H1 (cell line): ENCODE results near the gene CDK19. TPM values are rescaled to one million over a fixed set of nuclear protein-coding genes. Genes with fewer than 3 reads are reported as not detected.

Source experiments
- CTCF ChIA-PET: fragments of 300-600 bp; sonication (Branson Sonifier 250); formaldehyde crosslinking; loops from one replicate; lab custom pipeline; 2021; ENCODE audit not compliant: partially characterized antibody; lab: Charles Lee
- POLR2A ChIA-PET: fragments of 300-600 bp; sonication (Branson Sonifier 250); formaldehyde crosslinking; loops from one replicate; lab custom pipeline; 2021; ENCODE audit warnings: inconsistent platforms; ENCODE audit not compliant: partially characterized antibody; lab: Charles Lee
- DNase-seq, 2 experiments: peaks; one replicate each; pipeline versions ENCODE4 v3.0.0 to v3.0.0-alpha.2; 2010 to 2022; ENCODE audit warnings: low spot score in 2 of 2, low read depth in 1 of 2, mixed read lengths in 1 of 2
- FAIRE-seq: peaks from 2 replicates; lab custom pipeline; 2011; peaks lifted over from hg19 to GRCh38; lab: Jason Lieb, UNC
- H2AFZ ChIP-seq: 2 replicates; pipeline ENCODE4 v1.8.1; 2012; ENCODE audit warnings: low read length, inconsistent platforms
- H2AK5ac ChIP-seq: 2 replicates; pipeline ENCODE4 v1.6.1; 2013; ENCODE audit warnings: low read depth, low read length
- H2BK120ac ChIP-seq: replicated peaks from 2 replicates; pipeline ENCODE3; 2013; ENCODE audit warnings: low read depth, low read length, inconsistent platforms
- H2BK12ac ChIP-seq: 2 replicates; pipeline ENCODE4 v1.6.1; 2013; ENCODE audit warnings: low read depth, low read length
- H2BK15ac ChIP-seq: 2 replicates; pipeline ENCODE4 v1.6.1; 2013; ENCODE audit warnings: low read length
- H2BK20ac ChIP-seq: 2 replicates; pipeline ENCODE4 v1.6.1; 2013; ENCODE audit warnings: low read length
- H2BK5ac ChIP-seq: 2 replicates; pipeline ENCODE4 v1.6.1; 2013; ENCODE audit warnings: low read depth, low read length
- H3K14ac ChIP-seq: 2 replicates; pipeline ENCODE4 v1.6.1; 2013; ENCODE audit warnings: inconsistent platforms; ENCODE audit not compliant: insufficient read length
- H3K18ac ChIP-seq: 2 replicates; pipeline ENCODE4 v1.6.1; 2013; ENCODE audit warnings: low read length; ENCODE audit errors: extremely low read depth
- H3K23ac ChIP-seq: 2 replicates; pipeline ENCODE4 v1.6.1; 2013; ENCODE audit warnings: inconsistent platforms; ENCODE audit not compliant: insufficient read length
- H3K23me2 ChIP-seq: 2 replicates; pipeline ENCODE4 v1.6.1; 2013; ENCODE audit warnings: low read depth, low read length
- H3K27ac ChIP-seq: 2 replicates; pipeline ENCODE4 v1.6.1; 2011; ENCODE audit warnings: low read depth, low read length, inconsistent platforms
- H3K27me3 ChIP-seq, 4 experiments: replicated peaks in 1 of 4; 1 replicate in 1 of 4; 2 replicates in 3 of 4; pipeline versions ENCODE4 v1.6.1 to v1.8.1; 2011 to 2013; ENCODE audit warnings: low read length in 3 of 4, mild to moderate bottlenecking in 3 of 4, inconsistent platforms in 2 of 4, mixed read lengths in 2 of 4, moderate library complexity in 1 of 4; ENCODE audit not compliant: control insufficient read depth in 3 of 4, insufficient read depth in 3 of 4; ENCODE audit errors: extremely low read depth in 1 of 4
- H3K36me3 ChIP-seq, 4 experiments: 2 replicates each; pipeline versions ENCODE4 v1.6.1 to v1.8.1; 2011 to 2013; ENCODE audit warnings: mild to moderate bottlenecking in 4 of 4, low read length in 3 of 4, moderate library complexity in 2 of 4, control low read depth in 1 of 4, inconsistent platforms in 1 of 4; ENCODE audit not compliant: insufficient read depth in 4 of 4, control insufficient read depth in 2 of 4
- H3K4ac ChIP-seq: replicated peaks from 2 replicates; pipeline ENCODE3; 2013; ENCODE audit warnings: low read length, low read depth, mixed read lengths, inconsistent platforms; ENCODE audit not compliant: insufficient read length
- H3K4me1 ChIP-seq, 4 experiments: replicated peaks in 1 of 4; 1 replicate in 1 of 4; 2 replicates in 3 of 4; pipeline versions ENCODE4 v1.6.1 to v1.8.1; 2011 to 2013; ENCODE audit warnings: low read length in 3 of 4, inconsistent platforms in 2 of 4, mixed read lengths in 1 of 4; ENCODE audit not compliant: insufficient read depth in 4 of 4, control insufficient read depth in 3 of 4
- H3K4me2 ChIP-seq, 2 experiments: 2 replicates each; pipeline versions ENCODE4 v1.6.1 to v1.8.1; 2011 to 2013; ENCODE audit warnings: low read depth in 2 of 2, low read length in 2 of 2, control low read depth in 1 of 2, inconsistent platforms in 1 of 2, mild to moderate bottlenecking in 1 of 2; ENCODE audit not compliant: insufficient read depth in 1 of 2
- H3K4me3 ChIP-seq, 4 experiments: fragments of 200-600, 300-600 bp in 1 of 4; sonication (generic), shearing (Covaris generic), sonication (Bioruptor Twin) in 1 of 4; 2 replicates each; pipeline versions ENCODE4 v1.5.1 to v1.8.1; 2011 to 2016; ENCODE audit warnings: low read length in 4 of 4, low read depth in 3 of 4, control low read depth in 2 of 4, inconsistent platforms in 2 of 4, mild to moderate bottlenecking in 2 of 4, mixed read lengths in 1 of 4, moderate library complexity in 1 of 4; ENCODE audit not compliant: insufficient read depth in 2 of 4; ENCODE audit errors: extremely low read depth in 1 of 4
- H3K56ac ChIP-seq: replicated peaks from 2 replicates; pipeline ENCODE3; 2013; ENCODE audit warnings: low read depth, mild to moderate bottlenecking, mixed read lengths, low read length, inconsistent platforms; ENCODE audit not compliant: insufficient read length
- H3K79me1 ChIP-seq: 2 replicates; pipeline ENCODE4 v1.6.1; 2013; ENCODE audit warnings: low read depth, low read length, control low read depth
- H3K79me2 ChIP-seq, 2 experiments: 2 replicates each; pipeline versions ENCODE4 v1.6.1 to v1.8.1; 2012 to 2013; ENCODE audit warnings: low read length in 2 of 2, mild to moderate bottlenecking in 2 of 2, inconsistent platforms in 1 of 2; ENCODE audit not compliant: insufficient read depth in 2 of 2, control insufficient read depth in 1 of 2
- H3K9ac ChIP-seq, 4 experiments: replicated peaks in 1 of 4; 1 replicate in 1 of 4; 2 replicates in 3 of 4; pipeline versions ENCODE4 v1.6.1 to v1.8.1; 2011 to 2013; ENCODE audit warnings: low read depth in 3 of 4, low read length in 3 of 4, control low read depth in 2 of 4, mild to moderate bottlenecking in 2 of 4, moderate library complexity in 2 of 4, inconsistent platforms in 1 of 4; ENCODE audit errors: extremely low read depth in 1 of 4
- H3K9me3 ChIP-seq, 2 experiments: 2 replicates each; pipeline versions ENCODE4 v1.6.1 to v1.8.1; 2012 to 2013; ENCODE audit warnings: mild to moderate bottlenecking in 2 of 2, moderate library complexity in 2 of 2, control low read depth in 1 of 2, inconsistent platforms in 1 of 2, low read depth in 1 of 2, low read length in 1 of 2, mixed read lengths in 1 of 2; ENCODE audit not compliant: insufficient read depth in 2 of 2
- H4K20me1 ChIP-seq, 2 experiments: replicated peaks in 1 of 2; 2 replicates each; pipeline versions ENCODE3 to v1.8.1; 2011 to 2013; ENCODE audit warnings: inconsistent platforms in 2 of 2, low read length in 2 of 2, mild to moderate bottlenecking in 1 of 2; ENCODE audit not compliant: insufficient read depth in 2 of 2, control insufficient read depth in 1 of 2
- H4K5ac ChIP-seq: 2 replicates; pipeline ENCODE4 v1.6.1; 2013; ENCODE audit warnings: low read length, low read depth, mixed read lengths, inconsistent platforms; ENCODE audit not compliant: insufficient read length
- H4K8ac ChIP-seq: 2 replicates; pipeline ENCODE4 v1.8.0; 2013; ENCODE audit warnings: mild to moderate bottlenecking, moderate library complexity, low read length, inconsistent platforms; ENCODE audit not compliant: insufficient read depth; ENCODE audit errors: extremely low read depth
- H4K91ac ChIP-seq: replicated peaks from 2 replicates; pipeline ENCODE3; 2013; ENCODE audit warnings: low read length, mixed read lengths, inconsistent platforms; ENCODE audit not compliant: insufficient read length
- BCL11A ChIP-seq, 2 experiments: IDR thresholded peaks; one replicate each; pipeline ENCODE4 v1.6.1; 2011; ENCODE audit warnings: low read depth in 2 of 2, low read length in 2 of 2, mild to moderate bottlenecking in 2 of 2
- CTBP2 ChIP-seq: IDR thresholded peaks from 2 replicates; pipeline ENCODE4 v1.7.0; 2011; ENCODE audit warnings: borderline replicate concordance, mild to moderate bottlenecking, moderate library complexity, mixed read lengths, low read length; ENCODE audit not compliant: insufficient read depth, insufficient read length
- EGR1 ChIP-seq: IDR thresholded peaks from 2 replicates; pipeline ENCODE4 v1.6.1; 2011; ENCODE audit warnings: low read depth, low read length, borderline replicate concordance
- EZH2 ChIP-seq: fragments of 200-600 bp; sonication (generic); IDR thresholded peaks from 2 replicates; pipeline ENCODE4 v1.7.1; 2012; ENCODE audit warnings: low read depth, mild to moderate bottlenecking, moderate library complexity, low read length, inconsistent platforms; ENCODE audit not compliant: severe bottlenecking
- FOSL1 ChIP-seq: IDR thresholded peaks from 2 replicates; pipeline ENCODE4 v1.6.1; 2011; ENCODE audit warnings: mild to moderate bottlenecking, low read depth, low read length, moderate library complexity; ENCODE audit not compliant: insufficient read depth
- GABPA ChIP-seq: IDR thresholded peaks from 2 replicates; pipeline ENCODE4 v1.6.1; 2011; ENCODE audit warnings: mild to moderate bottlenecking, low read length, moderate library complexity, borderline replicate concordance; ENCODE audit not compliant: insufficient read depth
- KDM4A ChIP-seq: IDR thresholded peaks from one replicate; pipeline ENCODE4 v1.7.1; 2012; ENCODE audit warnings: low read depth, mild to moderate bottlenecking, moderate library complexity, low read length, inconsistent platforms; ENCODE audit not compliant: severe bottlenecking
- MAFK ChIP-seq: IDR thresholded peaks from 2 replicates; pipeline ENCODE4 v1.6.1; 2012; ENCODE audit warnings: low read depth, mild to moderate bottlenecking, improper control_type of control experiment, low read length
- POLR2A ChIP-seq, 2 experiments: IDR thresholded peaks; 1 replicate in 1 of 2; 2 replicates in 1 of 2; pipeline ENCODE4 v1.6.1; 2011; ENCODE audit warnings: low read depth in 2 of 2, low read length in 2 of 2, mild to moderate bottlenecking in 2 of 2; ENCODE audit errors: control extremely low read depth in 1 of 2
- RAD21 ChIP-seq, 2 experiments: IDR thresholded peaks in 1 of 2; conservative IDR thresholded peaks in 1 of 2; 2 replicates each; pipeline ENCODE4 v1.6.1; 2011; ENCODE audit warnings: low read depth in 2 of 2, low read length in 2 of 2, improper control_type of control experiment in 1 of 2, inconsistent platforms in 1 of 2, mild to moderate bottlenecking in 1 of 2, moderate library complexity in 1 of 2
- SRF ChIP-seq: IDR thresholded peaks from 2 replicates; pipeline ENCODE4 v1.6.1; 2011; ENCODE audit warnings: mild to moderate bottlenecking, low read depth, low read length, moderate library complexity
- TBP ChIP-seq: IDR thresholded peaks from 2 replicates; pipeline ENCODE4 v1.6.1; 2011; ENCODE audit warnings: low read depth, low read length, improper control_type of control experiment
- TCF12 ChIP-seq: IDR thresholded peaks from 2 replicates; pipeline ENCODE4 v1.6.1; 2011; ENCODE audit warnings: low read depth, mild to moderate bottlenecking, low read length
- YY1 ChIP-seq: IDR thresholded peaks from 2 replicates; pipeline ENCODE4 v1.6.1; 2011; ENCODE audit warnings: low read depth, mild to moderate bottlenecking, low read length
- WGBS, 2 experiments: shearing (Covaris generic) in 1 of 2; methylation state at CpG; one replicate each; pipeline versions ENCODE4 v1.1.6 to v1.1.7; 2013 to 2015; ENCODE audit warnings: low lambda C conversion rate in 2 of 2, mixed read lengths in 2 of 2, inconsistent platforms in 1 of 2, low coverage in 1 of 2, missing lambda C conversion rate in 1 of 2; ENCODE audit not compliant: insufficient replicate concordance in 2 of 2, insufficient coverage in 1 of 2, insufficient read length in 1 of 2; ENCODE audit errors: extremely low coverage in 1 of 2, missing lambda C conversion rate in 1 of 2; 5-methylcytosine and 5-hydroxymethylcytosine counted together
- polyA plus RNA-seq, 7 experiments: library from polyadenylated mRNA; depleted of rRNA in 3 of 7; stranded (reverse) in 5 of 7; unstranded in 2 of 7; fragments of >200 nt in 5 of 7; fragments of 200-250 nt in 2 of 7; gene quantifications; 1 replicate in 5 of 7; 2 replicates in 1 of 7; 4 replicates in 1 of 7; pipeline versions ENCODE4 v1.2.1 to v1.2.3, GENCODE V29; 2011 to 2013; ENCODE audit warnings: missing spikeins in 2 of 7, mixed read lengths in 2 of 7
- total RNA-seq: library from RNA; stranded (reverse); fragmentation: NEBNext Ultra II Directional; extraction: Animal tissue kit (Norgen Biotek cat#: 25700); gene quantifications from 2 replicates; pipeline ENCODE4 v1.2.1, GENCODE V29; 2021

Gene CDK19
- total and polyA plus RNA-seq, 2 of the 8 experiments (the other 6 are each of a cell fraction or from before 2014, with no cell fraction given): 4.9 to 12.6 TPM

DNA sequence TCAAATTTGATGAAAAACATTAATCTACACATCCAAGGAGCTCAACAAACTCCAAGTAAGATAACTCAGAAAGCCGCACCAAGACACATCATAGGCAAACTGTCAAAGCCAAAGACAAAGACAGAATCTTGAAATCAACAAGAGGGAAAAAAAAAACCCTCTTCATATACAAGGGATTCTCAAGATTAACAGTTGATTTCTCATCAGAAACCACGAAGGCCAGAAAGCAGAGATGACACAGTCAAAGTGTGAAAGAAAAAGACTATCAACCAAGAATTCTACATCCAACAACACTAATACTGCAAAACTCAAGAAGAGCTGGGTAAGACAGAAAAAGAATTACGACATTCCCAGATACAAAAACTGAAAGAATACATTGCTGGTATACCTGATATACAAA lies 73.8 kb downstream of the CDK19 start:
- peaks cover 8 to 17% of the 10 kb centered on the region in 2 experiments; a peak in 2 of 4 replicates for H3K9me3 ChIP-seq
- H2BK15ac ChIP-seq: no peak overlapping the region
- H2BK12ac ChIP-seq: no peak overlapping the region
- H3K79me1 ChIP-seq: no peaks in the 10 kb centered on the region
- no peak overlapping the region for H2BK120ac ChIP-seq
- ChIA-PET CTCF (interaction anchor here (0.6 to 0.7 kb wide), 2 partner anchors 34 to 1897 kb away, joined by 3 to 5 read pairs; no protein-coding TSS in a partner anchor), POLR2A (interaction anchor here (0.7 kb wide), 1 partner anchor 188 kb away, joined by 3 read pairs; no protein-coding TSS in a partner anchor)
- H3K4me1 ChIP-seq: no peaks in the 10 kb centered on the region
- H2AK5ac ChIP-seq: no peak overlapping the region
- no peaks in the 10 kb centered on the region for H3K79me2 ChIP-seq
- H4K8ac ChIP-seq: no peak overlapping the region
- H3K14ac ChIP-seq: no peak overlapping the region
- no peak overlapping the region for H3K9ac ChIP-seq
- WGBS, 2 experiments: 92% methylated on average over 3 of the region's 3 CpGs; no CpG with 5 or more reads in 1 of the 2 experiments
- H3K56ac ChIP-seq: no peak overlapping the region
- H3K4me3 ChIP-seq: no peak overlapping the region
- H3K23me2 ChIP-seq: no peaks in the 10 kb centered on the region
- H3K36me3 ChIP-seq: peaks cover 0 to 10% (median 5%) of the 10 kb centered on the region in 4 experiments; a peak in 3 of 8 replicates
- H4K20me1 ChIP-seq: peaks cover 0 to 2% of the 10 kb centered on the region in 2 experiments
- no peaks in the 10 kb centered on the region for H3K27me3 ChIP-seq
- no peak overlapping the region for H3K4ac ChIP-seq
- no peak overlapping the region for H3K27ac ChIP-seq
- H4K91ac ChIP-seq: no peak overlapping the region
- H3K4me2 ChIP-seq: no peak overlapping the region
- H3K18ac ChIP-seq: no peak overlapping the region
- no peak overlapping the region for H2AFZ ChIP-seq
- H2BK5ac ChIP-seq: no peak overlapping the region
- no peak overlapping the region for H2BK20ac ChIP-seq
- no peak for DNase-seq
- H3K23ac ChIP-seq: no peak overlapping the region
- no peak for FAIRE-seq
- no peak overlapping the region for H4K5ac ChIP-seq
- TF ChIP-seq GABPA (no peak), TCF12 (no peak), TBP (no peak), KDM4A (no peak), FOSL1 (no peak), EGR1 (no peak), MAFK (no peak), RAD21 (IDR thresholded peaks at IDR 0.05 in 1 of 2, conservative IDR thresholded peaks at IDR 0.05 in 1 of 2; ENCODE audit: low read depth in 2 of 2, low read length in 2 of 2) (no peak), EZH2 (no peak), CTBP2 (no peak), YY1 (no peak), BCL11A (IDR thresholded peaks at IDR 0.05; ENCODE audit: low read depth in 2 of 2, low read length in 2 of 2) (no peak), SRF (no peak), POLR2A (IDR thresholded peaks at IDR 0.05; ENCODE audit: control extremely low read depth in 1 of 2, low read depth in 2 of 2, low read length in 2 of 2) (no peak)
